ENCODE data around the gene IFNL3. TPM values are rescaled to one million over a fixed set of nuclear protein-coding genes. Genes with fewer than 3 reads are reported as not detected.

The IFNL3 gene
- total RNA-seq, 6 experiments from 2014 or later: not detected

DNA sequence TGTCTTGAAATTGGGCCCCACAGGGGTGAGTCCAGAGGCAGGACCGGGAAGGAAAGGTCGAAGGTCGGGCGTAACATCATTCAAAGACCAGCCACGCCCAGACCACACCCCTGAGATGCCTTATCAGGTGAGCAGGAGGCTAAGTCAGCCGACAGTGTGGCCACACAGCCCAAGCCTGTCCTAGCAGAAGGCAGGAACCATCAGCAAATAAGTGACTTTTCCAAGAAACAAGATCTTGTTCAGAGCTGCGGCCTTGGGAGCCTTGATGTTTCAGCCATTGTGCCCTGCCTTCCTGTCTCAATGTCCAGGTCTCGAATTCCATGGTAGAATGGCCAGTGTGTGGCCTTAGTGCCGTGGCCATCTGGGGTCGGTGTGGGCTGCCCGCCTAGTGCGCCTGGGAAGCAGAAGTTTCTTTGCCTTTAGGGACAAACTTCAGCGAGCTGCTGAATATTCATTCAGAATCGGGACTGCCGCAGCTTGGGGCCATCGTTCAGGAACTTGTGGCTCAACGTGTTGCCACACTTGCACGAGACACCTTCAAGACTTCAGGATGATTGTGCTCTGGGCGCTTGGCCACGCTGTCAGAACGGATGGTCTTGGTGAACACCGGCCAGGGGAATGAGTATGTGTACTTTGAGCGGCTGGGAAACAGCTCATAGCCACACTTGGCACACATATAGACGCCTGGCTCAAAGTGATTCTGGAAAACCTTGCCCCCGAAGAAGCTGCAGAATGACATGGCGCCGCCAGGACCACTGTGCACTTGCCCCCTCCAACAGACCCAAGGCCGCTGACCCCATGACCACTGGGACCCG lies 9.9 kb upstream of the IFNL3 start:
- Mint-ChIP-seq H3K9me3 (no peaks in the 10 kb centered on the region), H3K4me3 (no peak overlapping the region), H3K36me3 (ENCODE audit: low read depth) (no peaks in the 10 kb centered on the region), H3K4me1 (ENCODE audit: low read depth) (no peaks in the 10 kb centered on the region), H3K27me3 (ENCODE audit: insufficient read depth) (peaks cover 30% of the 10 kb centered on the region), H3K27ac (no peak overlapping the region)
- TF ChIP-seq, protein P1, sequence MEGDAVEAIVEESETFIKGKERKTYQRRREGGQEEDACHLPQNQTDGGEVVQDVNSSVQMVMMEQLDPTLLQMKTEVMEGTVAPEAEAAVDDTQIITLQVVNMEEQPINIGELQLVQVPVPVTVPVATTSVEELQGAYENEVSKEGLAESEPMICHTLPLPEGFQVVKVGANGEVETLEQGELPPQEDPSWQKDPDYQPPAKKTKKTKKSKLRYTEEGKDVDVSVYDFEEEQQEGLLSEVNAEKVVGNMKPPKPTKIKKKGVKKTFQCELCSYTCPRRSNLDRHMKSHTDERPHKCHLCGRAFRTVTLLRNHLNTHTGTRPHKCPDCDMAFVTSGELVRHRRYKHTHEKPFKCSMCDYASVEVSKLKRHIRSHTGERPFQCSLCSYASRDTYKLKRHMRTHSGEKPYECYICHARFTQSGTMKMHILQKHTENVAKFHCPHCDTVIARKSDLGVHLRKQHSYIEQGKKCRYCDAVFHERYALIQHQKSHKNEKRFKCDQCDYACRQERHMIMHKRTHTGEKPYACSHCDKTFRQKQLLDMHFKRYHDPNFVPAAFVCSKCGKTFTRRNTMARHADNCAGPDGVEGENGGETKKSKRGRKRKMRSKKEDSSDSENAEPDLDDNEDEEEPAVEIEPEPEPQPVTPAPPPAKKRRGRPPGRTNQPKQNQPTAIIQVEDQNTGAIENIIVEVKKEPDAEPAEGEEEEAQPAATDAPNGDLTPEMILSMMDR (IDR thresholded peaks at IDR 0.05): no peak
- no peak for DNase-seq

DNA sequence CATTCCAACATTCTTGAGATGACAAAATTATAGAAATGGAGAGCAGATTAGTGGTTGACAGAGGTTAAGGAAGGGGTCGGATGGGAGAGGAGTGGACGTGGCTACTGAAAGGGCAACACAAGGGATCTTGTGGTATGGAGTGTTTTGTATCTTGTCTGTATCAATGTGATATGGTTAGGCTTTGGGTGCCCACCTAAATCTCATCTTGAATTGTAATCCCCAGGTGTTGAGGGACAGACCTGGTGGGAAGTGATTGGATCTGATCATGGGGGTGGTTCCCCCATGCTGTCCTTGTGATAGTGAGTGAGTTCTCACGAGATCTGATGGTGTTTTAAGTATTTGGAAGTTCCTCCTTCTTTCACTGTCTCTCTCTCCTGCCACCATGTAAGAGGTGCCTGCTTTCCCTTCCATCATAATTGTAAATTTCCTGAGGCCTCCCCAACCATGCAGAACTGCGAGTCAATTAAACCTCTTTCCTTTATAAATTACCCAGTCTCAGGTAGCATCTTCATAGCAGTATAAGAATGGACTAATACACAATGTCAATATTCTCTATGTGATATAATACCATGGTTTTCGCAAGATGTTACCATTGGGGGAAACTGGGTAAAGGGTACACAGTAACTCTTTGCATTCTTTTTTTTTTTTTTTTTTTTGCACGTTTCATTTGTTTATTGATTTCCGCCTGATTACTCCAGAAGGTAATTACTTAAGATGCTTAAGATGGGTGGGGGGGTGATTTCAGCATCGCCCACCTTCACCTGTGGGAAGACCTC lies 8.8 kb upstream of the IFNL3 start:
- H3K4me1 Mint-ChIP-seq (ENCODE audit: low read depth): no peaks in the 10 kb centered on the region
- H3K4me3 Mint-ChIP-seq: no peak overlapping the region
- TF ChIP-seq, protein P1 (IDR thresholded peaks at IDR 0.05): no peak
- H3K9me3 Mint-ChIP-seq: no peaks in the 10 kb centered on the region
- H3K27ac Mint-ChIP-seq: no peak overlapping the region
- no peak for DNase-seq
- peaks cover 39% of the 10 kb centered on the region for H3K27me3 Mint-ChIP-seq (ENCODE audit: insufficient read depth)
- no peaks in the 10 kb centered on the region for H3K36me3 Mint-ChIP-seq (ENCODE audit: low read depth)

DNA sequence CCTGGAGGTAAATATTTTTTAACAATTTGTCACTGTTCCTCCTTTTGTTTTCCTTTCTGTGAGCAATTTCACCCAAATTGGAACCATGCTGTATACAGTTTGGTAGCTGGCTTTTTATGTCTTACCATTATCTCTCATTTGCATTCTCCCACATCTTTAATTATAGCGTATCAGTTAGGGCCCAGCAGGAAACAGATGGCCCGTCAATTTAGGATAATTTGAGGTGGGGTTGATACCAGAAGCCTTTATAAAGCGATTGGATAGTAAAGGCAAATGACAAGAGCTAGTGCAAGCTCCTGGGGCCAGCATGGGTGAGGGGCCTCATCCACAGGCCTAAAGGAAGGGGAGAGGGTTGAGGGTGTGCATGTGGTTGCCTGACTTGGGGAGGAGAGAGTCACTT lies 7.7 kb upstream of the IFNL3 start:
- no peaks in the 10 kb centered on the region for H3K9me3 Mint-ChIP-seq
- H3K27ac Mint-ChIP-seq: no peak overlapping the region
- H3K4me1 Mint-ChIP-seq (ENCODE audit: low read depth): no peaks in the 10 kb centered on the region
- H3K36me3 Mint-ChIP-seq (ENCODE audit: low read depth): no peaks in the 10 kb centered on the region
- peaks cover 36% of the 10 kb centered on the region for H3K27me3 Mint-ChIP-seq (ENCODE audit: insufficient read depth)
- DNase-seq: no peak
- TF ChIP-seq, protein P1 (IDR thresholded peaks at IDR 0.05): no peak
- no peak overlapping the region for H3K4me3 Mint-ChIP-seq

DNA sequence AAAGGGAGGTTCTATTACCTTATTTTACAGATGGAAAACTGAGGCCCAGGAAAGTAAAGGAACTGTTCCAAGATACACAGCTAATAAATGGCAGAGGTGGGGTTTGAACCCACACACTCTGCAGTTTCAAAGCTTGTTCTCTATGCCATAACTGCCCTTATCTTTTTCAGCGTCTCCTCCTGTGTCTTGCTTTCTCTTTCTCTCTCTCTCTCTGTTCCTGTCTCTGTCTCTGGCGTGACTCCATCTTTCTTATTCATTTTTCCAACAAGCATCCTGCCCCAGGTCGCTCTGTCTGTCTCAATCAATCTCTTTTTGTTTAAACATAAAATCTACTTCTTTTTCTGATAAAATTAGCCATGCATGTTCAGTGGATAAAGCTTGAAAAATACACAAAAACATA lies 7.0 kb upstream of the IFNL3 start:
- Mint-ChIP-seq H3K4me3 (no peak overlapping the region), H3K36me3 (ENCODE audit: low read depth) (no peaks in the 10 kb centered on the region), H3K4me1 (ENCODE audit: low read depth) (no peaks in the 10 kb centered on the region), H3K27ac (no peak overlapping the region), H3K9me3 (no peaks in the 10 kb centered on the region), H3K27me3 (ENCODE audit: insufficient read depth) (peaks cover 38% of the 10 kb centered on the region)
- TF ChIP-seq, protein P1 (IDR thresholded peaks at IDR 0.05): no peak
- DNase-seq: no peak

DNA sequence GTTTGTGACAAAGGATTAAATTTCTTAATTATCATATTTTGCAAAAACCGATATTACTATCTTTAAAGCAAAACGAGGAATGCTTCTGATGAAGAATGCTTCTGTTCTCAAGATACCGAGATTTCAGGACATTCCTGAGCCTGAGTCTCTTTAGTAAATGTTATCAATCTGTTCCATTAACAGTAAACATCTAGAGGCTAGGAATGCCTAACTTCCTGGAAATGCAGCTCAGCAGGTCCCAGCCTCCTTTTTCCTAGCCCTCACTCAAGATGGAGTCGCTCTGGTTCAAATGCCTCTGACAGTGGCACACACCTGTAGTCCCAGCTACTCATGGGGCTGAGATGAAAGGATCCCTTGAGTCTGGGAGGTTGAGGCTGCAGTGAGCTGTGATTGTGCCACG lies 6.3 kb upstream of the IFNL3 start:
- Mint-ChIP-seq H3K36me3 (ENCODE audit: low read depth) (no peaks in the 10 kb centered on the region), H3K9me3 (no peaks in the 10 kb centered on the region), H3K27ac (no peak overlapping the region), H3K27me3 (ENCODE audit: insufficient read depth) (peaks cover 33% of the 10 kb centered on the region), H3K4me1 (ENCODE audit: low read depth) (no peaks in the 10 kb centered on the region), H3K4me3 (no peak overlapping the region)
- DNase-seq: no peak
- TF ChIP-seq, protein P1 (IDR thresholded peaks at IDR 0.05): no peak

Measured in HFFc6 (cell line).